Measurements from ENCODE around the gene TAAR9. TPM values are rescaled to one million over a fixed set of nuclear protein-coding genes. Genes with fewer than 3 reads are reported as not detected.
"Not testable (repeated sequence)": the region's sequence is repeated elsewhere in the genome, so short reads cannot be mapped to it uniquely, and the experiment has no call there.

TAAR9 gene
- total and polyA plus RNA-seq, 2 donors (not counting 1 experiment from before 2014, with no cell fraction given): not detected

- no peak within 1 kb of the TSS for H3K4me2 ChIP-seq (replicated peaks; ENCODE audit: low read depth, low read length, poor library complexity, severe bottlenecking)
- H3K4me3 ChIP-seq (ENCODE audit: control extremely low read depth in 1 of 5, extremely low read depth in 1 of 5, insufficient read depth in 1 of 5, low read depth in 2 of 5, low read length in 4 of 5): no peak within 1 kb of the TSS
- H3K27ac ChIP-seq (ENCODE audit: low read length in 2 of 2): no peak within 1 kb of the TSS
- peaks cover 0 to 2% of the 10 kb centered on the region in 2 donors for H3K4me1 ChIP-seq (ENCODE audit: control insufficient read depth in 2 of 2, insufficient read depth in 2 of 2, low read length in 2 of 2)
- H3K27me3 ChIP-seq (replicated peaks in 1 of 4; ENCODE audit: control extremely low read depth in 1 of 4, control insufficient read depth in 3 of 4, insufficient read depth in 4 of 4, low read length in 3 of 4): peaks cover 0 to 5% (median 0%) of the 10 kb centered on the region in 4 experiments
- DNase-seq: no peak
- intact Hi-C loops (cut with micrococcal nuclease): no loop called here
- Mint-ChIP-seq H3K4me1 (peaks cover 3% of the 10 kb centered on the region), H3K9me3 (ENCODE audit: insufficient read depth) (no peaks in the 10 kb centered on the region), H3K27me3 (peaks cover 32% of the 10 kb centered on the region), H3K4me3 (no peak within 1 kb of the TSS), H3K27ac (no peak within 1 kb of the TSS)
- H4K20me1 ChIP-seq (ENCODE audit: control insufficient read depth, insufficient read depth, low read length, poor library complexity, severe bottlenecking): no peaks in the 10 kb centered on the region
- TF ChIP-seq EZH2 (IDR thresholded peaks at IDR 0.05; ENCODE audit: borderline replicate concordance, insufficient read depth, low read depth, low read length, poor library complexity, severe bottlenecking) (no peak), CTCF (IDR thresholded peaks at IDR 0.05) (no peak)
- no peak for ATAC-seq (ENCODE audit: low read depth)
- H3K79me2 ChIP-seq (ENCODE audit: control insufficient read depth, insufficient read depth, low read length): no peaks in the 10 kb centered on the region
- H3K36me3 ChIP-seq (replicated peaks in 1 of 2; ENCODE audit: control extremely low read depth in 1 of 2, control insufficient read depth in 1 of 2, extremely low read depth in 1 of 2, insufficient read depth in 2 of 2, low read length in 1 of 2): no peaks in the 10 kb centered on the region
- H2AFZ ChIP-seq (ENCODE audit: insufficient read depth, low read depth, low read length, poor library complexity, severe bottlenecking): no peak within 1 kb of the TSS
- no CpG with 5 or more reads among the region's 2 CpGs for WGBS (ENCODE audit: insufficient coverage)
- POLR2A ChIA-PET: no interaction called here
- no peaks in the 10 kb centered on the region for H3K9me3 ChIP-seq (ENCODE audit: control extremely low read depth in 1 of 3, control insufficient read depth in 2 of 3, insufficient read depth in 1 of 3, low read length in 2 of 3)
- CTCF ChIA-PET: no interaction called here
- no peak within 1 kb of the TSS for H3K9ac ChIP-seq (ENCODE audit: low read length)
Observed at GRCh38 chr6:132552372-132552771, 14.3 kb downstream of the TAAR9 start, which contains the start of gene TAAR8. TSS of gene TAAR8 (plus strand) at chr6:132552672. CDS start at chr6:132552693, 21 bp downstream.

- H3K79me2 ChIP-seq (ENCODE audit: control insufficient read depth, insufficient read depth, low read length); H3K9me3 ChIP-seq (ENCODE audit: control extremely low read depth in 1 of 3, control insufficient read depth in 2 of 3, insufficient read depth in 1 of 3, low read length in 2 of 3); H3K9me3 Mint-ChIP-seq (ENCODE audit: insufficient read depth); POLR2A ChIA-PET; H3K27ac Mint-ChIP-seq; H3K4me3 Mint-ChIP-seq; ATAC-seq (ENCODE audit: low read depth); H3K9ac ChIP-seq (ENCODE audit: low read length); H3K27ac ChIP-seq (ENCODE audit: low read length in 2 of 2); H2AFZ ChIP-seq (ENCODE audit: insufficient read depth, low read depth, low read length, poor library complexity, severe bottlenecking); H3K4me1 Mint-ChIP-seq; H3K36me3 ChIP-seq (replicated peaks in 1 of 2; ENCODE audit: control extremely low read depth in 1 of 2, control insufficient read depth in 1 of 2, extremely low read depth in 1 of 2, insufficient read depth in 2 of 2, low read length in 1 of 2); H3K4me3 ChIP-seq (ENCODE audit: control extremely low read depth in 1 of 5, extremely low read depth in 1 of 5, insufficient read depth in 1 of 5, low read depth in 2 of 5, low read length in 4 of 5); H3K27me3 ChIP-seq (replicated peaks in 1 of 4; ENCODE audit: control extremely low read depth in 1 of 4, control insufficient read depth in 3 of 4, insufficient read depth in 4 of 4, low read length in 3 of 4); intact Hi-C loops (cut with micrococcal nuclease); CTCF ChIA-PET; H3K4me2 ChIP-seq (replicated peaks; ENCODE audit: low read depth, low read length, poor library complexity, severe bottlenecking); H3K4me1 ChIP-seq (ENCODE audit: control insufficient read depth in 2 of 2, insufficient read depth in 2 of 2, low read length in 2 of 2); DNase-seq; H4K20me1 ChIP-seq (ENCODE audit: control insufficient read depth, insufficient read depth, low read length, poor library complexity, severe bottlenecking): not testable (repeated sequence)
- WGBS (ENCODE audit: insufficient coverage): 80% methylated on average over 1 of the region's 3 CpGs
- H3K27me3 Mint-ChIP-seq: peaks cover 47% of the 10 kb centered on the region
Observed at GRCh38 chr6:132560087-132560486, 22.0 kb downstream of the TAAR9 start.
